ENCODE results near the gene RNF169. TPM values are rescaled to one million over a fixed set of nuclear protein-coding genes. Genes with fewer than 3 reads are reported as not detected.

The RNF169 gene, protein sequence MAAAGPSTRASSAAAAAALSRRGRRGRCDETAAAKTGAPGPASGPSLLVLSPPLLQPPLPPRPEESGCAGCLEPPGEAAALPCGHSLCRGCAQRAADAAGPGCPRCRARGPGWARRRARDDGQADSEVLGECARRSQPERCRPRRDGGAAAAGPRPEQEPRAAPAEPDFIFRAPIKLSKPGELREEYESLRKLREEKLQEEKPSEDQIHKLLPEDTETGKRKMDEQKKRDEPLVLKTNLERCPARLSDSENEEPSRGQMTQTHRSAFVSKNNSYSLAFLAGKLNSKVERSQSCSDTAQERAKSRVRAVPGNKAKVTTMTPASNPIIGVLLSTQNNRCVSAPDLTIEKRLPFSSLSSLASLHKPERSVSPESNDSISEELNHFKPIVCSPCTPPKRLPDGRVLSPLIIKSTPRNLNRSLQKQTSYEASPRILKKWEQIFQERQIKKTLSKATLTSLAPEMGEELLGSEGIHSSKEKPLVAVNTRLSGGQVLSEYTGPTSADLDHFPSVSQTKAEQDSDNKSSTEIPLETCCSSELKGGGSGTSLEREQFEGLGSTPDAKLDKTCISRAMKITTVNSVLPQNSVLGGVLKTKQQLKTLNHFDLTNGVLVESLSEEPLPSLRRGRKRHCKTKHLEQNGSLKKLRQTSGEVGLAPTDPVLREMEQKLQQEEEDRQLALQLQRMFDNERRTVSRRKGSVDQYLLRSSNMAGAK
- 15.5 TPM for polyA plus RNA-seq (ENCODE audit: insufficient read length)

DNA sequence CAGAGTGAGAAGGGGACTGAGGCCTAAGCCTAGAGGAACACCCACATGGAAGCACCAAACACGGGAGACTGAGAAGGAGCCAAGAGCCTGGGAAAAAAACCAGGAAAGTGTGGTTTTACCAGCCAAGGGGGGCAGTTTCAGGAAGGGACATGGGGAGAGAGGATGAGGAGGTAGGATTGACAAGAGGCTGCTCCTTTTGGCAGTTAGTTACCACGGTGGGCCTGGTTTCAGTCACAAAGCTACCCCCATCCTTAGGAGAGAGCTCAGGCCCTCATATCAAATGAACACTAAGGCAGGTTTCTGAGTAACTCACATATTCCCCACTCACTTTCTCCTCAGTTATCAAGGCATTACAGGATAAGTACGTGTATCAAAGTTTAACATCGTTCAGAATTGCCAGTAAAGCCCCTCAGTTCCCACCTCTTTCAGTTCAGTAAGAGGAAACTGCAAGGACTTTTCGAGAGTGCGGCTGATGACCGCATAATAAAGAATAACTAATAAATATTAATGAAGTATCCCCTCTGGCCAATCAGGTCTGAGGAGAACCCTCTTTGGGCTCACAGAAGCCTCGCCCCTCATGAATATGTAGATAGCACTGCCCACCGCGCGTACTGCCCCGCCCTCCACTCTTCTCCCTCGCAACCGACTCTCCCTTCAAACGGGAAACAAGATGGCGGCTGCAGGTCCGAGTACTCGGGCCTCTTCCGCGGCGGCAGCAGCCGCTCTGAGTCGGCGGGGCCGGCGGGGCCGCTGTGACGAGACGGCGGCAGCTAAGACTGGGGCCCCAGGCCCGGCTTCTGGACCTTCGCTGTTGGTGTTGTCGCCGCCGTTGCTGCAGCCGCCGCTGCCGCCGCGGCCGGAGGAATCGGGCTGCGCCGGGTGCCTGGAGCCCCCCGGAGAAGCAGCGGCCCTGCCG lies at the start of gene RNF169:
Gene RNF169, plus strand, starts transcription at position 639 of the 916 bp plus-strand sequence. Its CDS starts 32 bp downstream, at position 671.
- DNase-seq = peak; percentile 93

DNA sequence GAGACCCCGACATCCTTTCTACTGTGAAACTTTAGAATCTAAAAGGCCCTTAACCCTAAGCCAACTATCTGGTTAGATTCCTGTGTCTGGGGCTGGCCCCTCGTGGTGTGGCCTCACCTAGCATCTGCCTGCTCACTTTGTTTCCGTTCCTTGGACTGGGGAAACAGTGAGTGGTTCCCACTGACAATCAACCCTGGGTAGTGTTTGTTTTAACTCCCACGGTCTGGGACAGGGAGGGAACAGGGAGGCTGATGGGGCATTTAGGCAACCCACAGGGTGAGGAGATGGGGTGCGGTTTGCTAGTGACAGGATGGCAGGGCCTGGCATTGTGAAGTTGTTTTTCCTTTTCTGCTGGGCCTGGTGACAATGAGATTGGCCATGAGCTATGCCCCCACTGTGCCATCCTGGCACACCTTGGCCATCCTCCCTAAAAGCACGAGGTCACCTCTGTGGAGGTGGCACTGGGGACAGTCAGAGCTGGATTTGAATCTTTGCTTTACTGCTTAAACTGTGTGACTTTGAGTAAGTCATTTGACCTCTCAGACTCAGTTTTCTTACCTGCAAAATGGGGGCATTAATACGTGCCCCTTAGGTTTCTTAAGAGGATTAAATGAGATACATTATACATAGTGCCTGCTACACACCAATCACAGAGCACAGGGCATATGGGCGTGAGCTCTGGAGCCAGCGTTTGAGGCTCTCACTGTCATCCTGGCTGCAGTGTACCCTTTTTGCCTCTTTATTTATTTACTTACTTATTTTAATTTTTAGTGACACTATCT lies 48.8 kb upstream of the RNF169 start:
- no peak for DNase-seq

DNA sequence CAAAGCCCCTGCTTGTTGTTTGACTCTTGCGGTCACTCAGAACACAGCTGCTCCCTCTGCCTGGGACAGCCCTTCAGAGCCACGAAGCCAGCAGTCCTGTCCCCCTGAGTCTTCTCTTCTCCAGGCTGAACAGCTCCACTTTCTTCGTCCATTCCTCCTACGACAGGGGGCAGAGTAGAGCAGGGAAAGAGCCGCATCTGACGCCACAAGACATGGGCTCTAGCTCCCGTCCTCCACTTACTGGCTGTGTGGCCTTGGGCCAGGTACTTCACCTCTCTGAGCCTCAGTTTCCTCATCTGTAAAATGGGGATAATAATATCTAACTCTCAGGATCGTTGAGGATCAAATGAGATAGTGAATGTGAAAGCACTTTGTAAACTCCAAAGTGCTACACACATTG lies 47.3 kb upstream of the RNF169 start:
- DNase-seq = no peak

DNA sequence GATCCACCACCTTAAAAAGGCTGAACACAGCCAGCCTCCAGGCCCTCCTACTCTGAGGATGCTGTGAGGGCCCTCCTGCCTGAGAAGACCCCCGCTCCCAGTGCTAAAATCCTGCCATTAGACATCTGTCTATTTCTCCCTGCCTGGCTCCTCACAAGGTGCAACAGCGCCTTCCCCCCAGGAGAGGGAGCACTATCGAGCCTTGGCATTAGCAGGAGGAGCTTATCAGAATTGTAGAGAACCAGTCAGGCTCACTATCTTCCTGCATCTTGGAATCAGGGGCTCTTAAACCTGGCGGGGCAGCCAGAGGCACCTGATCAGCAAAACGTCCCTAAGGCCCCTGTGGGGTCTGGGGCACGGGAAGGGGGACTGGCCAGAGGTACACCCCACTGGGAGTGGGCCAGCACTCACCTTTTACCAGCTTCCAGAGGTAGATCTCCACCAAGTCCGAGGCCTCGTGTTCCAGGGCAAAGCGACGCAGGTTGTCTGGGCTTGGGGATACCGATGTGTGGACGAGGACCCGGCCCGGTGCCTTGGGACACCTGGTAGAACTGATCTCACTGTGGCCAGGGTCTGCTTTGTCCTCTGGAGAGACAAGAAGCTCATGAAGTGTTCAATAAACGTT lies 46.2 kb upstream of the RNF169 start:
- DNase-seq = peak; percentile 61

DNA sequence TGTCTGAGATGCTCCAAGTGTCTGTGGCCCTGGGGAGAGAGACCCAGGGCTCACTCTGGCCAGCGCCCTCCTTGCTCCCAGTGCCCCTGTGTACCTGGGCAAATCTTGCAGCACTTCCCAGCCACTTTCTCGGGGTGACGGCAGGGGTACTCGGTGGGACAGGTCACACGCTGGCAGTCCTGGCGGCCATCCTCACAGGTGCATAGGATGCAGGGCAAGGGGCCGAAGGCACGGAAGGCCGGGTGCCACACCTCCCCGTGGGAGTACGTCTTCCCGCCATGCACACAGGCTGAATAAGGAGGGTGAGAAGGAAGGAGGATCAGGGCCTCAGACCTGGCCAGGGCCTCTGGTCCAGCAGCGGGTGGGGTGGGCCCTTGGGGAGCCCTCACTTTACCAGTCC lies 45.4 kb upstream of the RNF169 start:
- DNase-seq = no peak

DNA sequence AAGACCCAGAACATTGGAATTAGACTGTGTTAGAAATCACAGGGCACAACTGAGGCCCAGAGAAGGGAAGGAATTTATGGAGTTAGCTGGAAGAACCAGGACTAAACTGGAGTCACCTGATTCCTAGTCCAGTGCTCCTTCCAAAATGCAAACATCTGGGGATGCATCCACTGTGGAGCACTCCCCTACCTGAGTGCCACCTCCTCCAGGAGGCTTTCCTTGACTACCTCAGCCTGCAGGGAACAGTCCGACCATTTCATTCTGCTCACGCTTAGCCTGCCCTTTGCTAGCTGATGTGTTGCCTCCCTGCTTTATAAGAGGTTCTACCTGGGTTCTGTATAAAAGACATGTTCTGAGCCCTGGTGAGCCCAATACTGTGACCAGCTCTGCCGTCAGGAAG lies 41.5 kb upstream of the RNF169 start:
- DNase-seq = no peak

DNA sequence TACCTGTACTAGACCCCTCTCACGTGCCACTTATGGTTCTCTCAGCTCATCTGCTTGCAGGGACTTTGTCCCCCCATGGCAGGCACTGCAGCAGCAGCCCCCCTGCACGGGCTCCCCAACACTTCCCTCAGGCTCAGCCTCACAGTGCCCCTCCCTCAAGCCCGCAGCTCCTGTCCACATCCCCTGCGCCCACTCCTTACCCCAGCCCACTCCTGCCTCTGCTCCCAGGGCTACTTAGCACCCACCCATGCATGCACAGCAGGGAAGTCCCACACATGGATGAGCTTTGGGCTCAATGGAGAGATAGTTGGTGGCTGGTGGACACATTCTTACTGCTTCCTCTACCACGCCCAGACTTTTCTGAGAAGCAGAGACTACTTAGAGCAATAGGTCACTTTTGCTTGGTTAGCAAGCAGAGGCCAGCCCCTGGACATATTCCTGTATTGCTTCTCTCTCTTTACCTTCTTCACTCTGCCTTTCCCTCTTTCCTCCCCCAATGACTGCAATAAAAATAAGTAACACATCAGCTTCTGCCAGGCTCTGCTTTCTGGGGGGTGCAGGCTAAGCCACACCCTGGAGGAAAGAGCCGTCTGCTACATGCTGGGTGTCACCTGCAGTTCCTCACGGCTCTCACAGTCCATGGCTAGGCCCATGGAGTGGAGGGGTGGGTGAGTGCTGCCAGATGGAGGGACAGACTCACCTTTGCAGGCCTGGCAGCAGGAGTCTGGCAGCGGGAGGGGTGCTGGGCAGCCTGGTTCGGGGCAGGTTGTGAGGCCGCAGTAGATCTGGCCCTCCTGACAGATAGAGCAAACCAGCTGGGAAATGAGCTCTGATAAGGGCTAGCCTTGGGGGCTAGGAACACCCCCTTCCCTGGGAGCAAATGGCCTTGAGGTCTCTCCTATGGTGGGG lies 40.8 kb upstream of the RNF169 start:
- DNase-seq = no peak

DNA sequence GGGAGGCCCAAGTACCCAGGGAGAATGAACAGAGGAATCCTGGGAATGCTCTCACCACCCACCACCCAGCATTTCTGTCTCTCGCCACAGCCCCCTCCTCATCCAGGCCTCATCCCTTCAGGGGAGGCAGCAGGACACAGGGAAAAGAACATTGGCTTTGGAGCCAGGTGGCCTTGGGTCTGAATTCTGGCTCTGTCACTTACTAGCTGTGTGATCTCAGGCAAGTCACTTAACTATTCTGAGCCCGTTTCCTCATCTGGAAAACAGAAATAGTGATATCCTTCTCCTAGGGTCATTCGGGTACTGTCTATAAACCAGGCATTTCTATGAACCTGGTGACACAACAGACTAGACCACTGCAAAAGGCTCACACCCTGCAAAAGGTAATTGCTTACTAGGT lies 39.5 kb upstream of the RNF169 start:
- DNase-seq = no peak

DNA sequence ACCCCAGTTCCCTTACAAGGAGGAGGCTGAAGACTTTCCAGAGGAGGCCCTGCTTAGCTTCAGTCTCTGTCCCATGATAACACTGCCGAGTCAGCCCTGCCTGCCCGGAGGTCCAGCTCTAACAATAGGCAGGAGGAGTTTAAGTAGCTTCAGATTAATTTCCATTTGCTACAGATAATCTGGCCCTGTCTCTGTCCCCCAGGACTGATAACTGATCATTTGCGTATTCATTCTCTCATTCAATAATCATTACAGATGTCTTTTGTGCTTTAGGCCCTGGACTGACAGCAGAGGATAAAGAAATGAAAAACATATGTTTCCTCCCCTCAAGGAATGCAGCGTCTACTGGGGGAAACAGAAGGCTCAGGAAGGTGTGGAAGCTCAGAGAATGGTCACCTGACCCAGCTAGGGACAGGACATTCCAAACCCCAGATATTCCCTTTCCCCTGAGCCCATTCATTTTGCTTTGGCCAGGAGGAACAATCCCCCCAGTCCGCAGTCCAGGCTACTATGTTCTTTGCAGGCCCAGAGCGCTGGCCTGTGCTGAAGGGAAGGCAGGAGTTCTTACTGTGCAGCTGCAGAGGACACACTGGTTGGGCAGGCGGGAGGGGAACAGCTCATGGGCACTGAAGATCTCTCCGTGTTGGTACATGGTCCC lies 38.2 kb upstream of the RNF169 start:
- DNase-seq = peak; percentile 64

DNA sequence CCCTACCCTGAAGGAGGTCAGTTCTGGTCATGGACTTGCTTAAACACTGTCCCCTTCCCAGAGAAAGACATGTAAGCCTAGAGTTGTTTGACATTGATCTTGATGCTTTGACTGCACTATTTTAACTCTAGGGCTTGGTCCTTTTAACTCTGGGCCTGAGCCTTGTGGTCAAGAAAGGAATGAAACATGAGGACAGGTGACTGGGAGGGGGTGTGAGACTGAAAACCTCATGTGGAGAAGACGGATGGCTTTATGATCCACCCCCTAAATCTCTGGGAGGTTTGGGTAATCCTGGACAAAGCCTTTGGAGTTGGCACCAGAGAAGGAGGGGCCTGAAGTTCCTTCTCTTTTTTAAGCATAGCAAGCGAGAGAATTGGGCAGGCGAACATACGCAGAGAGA lies 35.0 kb upstream of the RNF169 start:
- no peak for DNase-seq

DNA sequence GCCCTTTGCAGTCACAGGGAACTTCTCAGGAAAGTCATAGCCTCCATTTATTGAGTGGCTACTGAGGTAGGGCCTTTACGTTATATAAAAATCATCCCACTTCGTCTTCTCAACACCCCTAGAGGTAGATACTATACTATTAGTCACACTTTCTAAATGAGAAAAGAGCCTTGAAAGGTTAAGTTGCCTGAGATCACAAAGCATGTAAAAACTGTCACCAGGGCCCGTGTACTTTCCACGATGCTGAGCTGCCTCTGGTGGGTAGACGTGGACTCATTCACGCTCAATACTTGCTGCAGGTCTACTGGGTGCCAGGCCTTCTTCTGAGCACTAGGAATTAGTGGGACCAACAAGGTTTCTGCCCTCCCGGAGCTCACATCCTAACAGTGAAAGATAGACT lies 33.7 kb upstream of the RNF169 start:
- no peak for DNase-seq

DNA sequence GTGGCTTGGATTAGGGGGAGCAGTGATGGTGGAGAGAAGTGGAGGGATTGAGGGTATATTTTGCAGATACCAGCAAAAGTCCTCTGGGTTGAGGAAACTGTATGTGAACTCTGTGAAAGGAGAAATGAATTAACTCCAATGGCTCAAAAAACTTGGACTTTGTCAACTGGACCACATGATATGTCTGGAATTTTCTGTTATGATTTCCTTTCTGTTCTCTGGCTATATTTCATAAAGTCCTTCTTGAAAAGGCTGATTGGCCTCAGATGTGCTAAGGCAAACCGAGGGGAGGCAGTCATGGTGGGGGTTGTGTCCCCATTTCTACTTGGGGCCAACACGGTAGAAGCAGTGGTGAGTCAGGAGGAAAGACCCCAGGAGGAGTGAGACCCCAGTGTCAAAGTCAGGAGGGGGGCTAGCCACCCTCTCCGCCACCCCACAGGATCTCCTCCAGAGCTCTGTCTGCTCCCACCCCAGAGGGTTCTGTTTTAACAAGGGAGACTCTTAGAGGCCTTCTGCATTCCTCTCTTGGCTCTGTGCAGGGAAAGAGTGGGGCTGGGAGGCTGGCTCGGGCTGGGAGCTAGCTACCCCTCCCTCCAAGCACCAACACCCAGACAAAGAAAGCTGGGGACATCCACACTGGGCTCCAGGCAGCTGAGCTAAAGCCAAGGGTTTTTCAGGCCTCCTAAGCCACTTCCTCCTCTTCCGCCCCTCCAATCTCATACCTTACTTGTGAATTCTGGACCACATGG lies 31.3 kb upstream of the RNF169 start:
- DNase-seq = no peak

DNA sequence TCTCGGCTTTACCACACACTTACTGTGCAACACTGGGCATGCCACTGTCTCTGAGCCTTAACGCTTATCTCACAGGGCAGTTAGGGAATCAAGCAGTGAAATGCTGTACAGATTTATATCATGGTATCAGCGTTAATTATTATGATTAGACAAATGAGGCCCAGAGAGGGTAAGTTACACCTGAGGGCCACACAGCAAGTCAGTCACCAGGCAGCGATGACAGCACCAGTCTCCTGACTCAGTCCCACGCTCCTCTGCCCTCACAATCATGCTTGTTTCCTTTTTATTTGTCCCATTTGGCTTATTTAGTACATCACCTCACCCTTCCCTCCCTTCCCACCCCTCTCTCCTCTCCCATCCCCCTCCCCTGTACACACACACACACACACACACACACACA lies 29.6 kb upstream of the RNF169 start:
- DNase-seq = no peak

DNA sequence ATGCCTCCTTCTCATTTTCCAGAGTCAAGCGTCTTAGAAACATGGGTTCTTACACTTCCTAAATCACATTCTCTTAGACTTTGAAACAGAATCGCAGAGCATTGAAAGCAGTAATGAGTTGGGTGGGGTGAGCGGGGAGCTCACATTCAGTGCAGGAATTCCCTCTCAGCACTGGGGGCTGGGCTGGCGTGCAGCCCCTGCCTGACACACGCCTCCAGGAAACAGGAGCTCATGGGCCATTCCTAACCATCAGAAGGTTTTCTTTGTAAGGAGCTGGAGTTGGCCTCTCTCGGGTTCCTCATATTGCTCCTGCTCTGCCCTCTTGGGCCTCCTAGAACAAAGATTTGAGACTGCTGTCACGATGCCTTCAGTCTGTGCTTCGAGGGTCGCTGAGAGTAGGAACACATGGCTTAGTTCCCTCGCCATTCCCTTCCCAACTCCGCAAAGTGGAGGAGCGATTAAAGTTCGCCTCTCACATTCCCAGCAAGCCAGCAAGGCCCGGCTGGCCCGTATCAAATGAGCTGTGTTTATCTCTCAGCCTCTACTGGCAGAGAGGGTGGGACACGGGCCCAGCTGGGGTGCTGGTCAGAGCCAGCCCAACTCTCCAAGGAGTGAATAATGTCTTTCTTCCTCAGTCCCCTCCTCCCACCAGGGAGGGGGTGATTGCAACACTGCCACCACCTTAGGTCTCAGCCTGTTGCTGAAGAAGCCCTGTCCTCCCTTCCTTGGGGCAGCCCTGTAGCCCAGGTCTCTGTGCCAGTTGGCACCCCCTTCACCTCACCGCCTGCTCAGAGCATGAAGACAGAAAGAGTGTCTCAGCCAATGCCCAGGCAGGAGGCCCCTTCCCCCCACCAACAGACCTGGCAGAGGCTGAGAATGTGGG lies 27.8 kb upstream of the RNF169 start:
- peak; percentile 27 for DNase-seq

DNA sequence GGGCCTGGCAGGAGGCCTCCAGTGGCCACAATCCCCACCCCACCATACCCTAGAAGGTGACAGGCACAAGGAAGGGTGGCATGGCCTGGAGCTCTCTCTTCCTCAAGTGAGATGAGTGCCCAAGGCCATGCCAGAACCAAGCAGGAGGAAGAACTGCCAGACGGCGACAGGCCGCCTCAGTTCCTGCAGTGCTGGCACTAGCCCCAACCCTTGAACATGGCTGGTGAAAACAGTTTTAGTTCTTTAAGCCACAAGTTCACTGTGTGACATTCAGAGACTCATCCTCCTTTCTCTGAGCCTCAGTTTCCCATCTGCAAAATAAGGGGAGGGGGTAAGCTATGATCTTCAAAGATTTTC lies 27.2 kb upstream of the RNF169 start:
- no peak for DNase-seq

DNA sequence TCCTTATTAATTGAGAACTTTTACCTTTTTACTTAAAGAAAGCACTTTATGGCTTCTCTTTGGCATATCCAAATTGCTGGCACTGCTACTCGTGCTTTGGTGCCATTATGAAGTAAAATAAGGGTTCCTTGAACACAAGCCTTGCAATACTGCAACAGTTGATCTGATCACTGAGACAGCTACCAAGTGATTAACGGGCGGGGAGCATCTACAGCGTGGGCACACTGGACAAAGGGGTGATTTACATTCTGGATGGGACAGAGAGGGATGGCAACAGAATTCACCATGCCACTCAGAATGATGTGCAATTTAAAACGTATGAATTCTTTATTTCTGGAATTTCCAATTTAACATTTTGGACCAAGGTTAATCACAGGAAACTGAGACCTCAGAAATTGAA lies 25.1 kb upstream of the RNF169 start:
- no peak for DNase-seq

DNA sequence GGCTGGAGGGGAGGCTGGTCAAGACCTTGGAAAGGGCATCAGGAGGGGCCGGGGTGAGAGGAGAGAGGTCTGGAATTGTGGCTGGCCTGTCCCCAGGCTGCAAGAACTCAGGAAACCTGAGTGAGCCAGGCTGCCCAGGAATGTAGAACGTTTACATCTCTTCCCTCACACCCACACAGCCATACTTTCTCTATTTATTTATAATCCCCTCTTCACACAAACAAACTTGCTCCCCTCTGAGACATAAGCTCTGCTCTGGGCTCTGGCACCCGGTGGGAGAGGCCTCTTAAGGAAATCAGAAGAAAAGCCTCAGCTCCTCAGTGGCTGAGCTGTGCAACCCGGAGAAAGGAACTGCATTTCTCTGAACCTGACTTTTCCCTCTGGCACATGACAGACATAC lies 22.9 kb upstream of the RNF169 start:
- no peak for DNase-seq

DNA sequence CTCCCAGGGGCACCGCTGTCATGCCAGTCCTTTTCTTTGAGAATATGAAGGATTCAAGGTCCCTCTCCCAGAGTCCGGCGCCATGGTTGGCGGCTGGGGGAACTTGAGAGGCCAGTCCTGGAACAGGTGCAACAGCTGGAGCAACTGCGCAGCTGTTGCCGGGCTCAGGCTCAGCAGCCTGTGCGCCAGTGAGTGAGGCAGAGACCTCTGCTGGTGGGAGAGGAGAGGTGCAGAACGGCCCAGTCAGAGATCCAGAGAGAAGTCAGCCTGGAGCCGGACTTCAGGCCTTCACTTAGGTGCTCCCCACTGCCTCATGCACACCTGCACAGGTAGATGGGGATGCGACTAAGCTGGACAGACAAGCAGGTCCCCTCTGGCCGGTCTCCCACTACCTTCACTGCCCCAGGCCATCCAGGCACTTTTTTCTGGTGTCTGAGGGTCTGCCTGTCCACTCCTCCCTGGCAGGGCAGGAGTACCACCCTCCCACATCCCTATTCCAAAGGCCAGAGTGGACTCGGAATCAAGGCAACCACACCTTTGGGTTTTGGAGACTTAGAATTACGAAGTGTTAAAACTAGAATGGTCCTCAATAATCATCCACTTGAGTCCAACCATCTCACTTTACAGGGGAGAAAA lies 22.0 kb upstream of the RNF169 start:
- peak; percentile 89 for DNase-seq
